Measurements from ENCODE around the gene FPR1. TPM values are rescaled to one million over a fixed set of nuclear protein-coding genes. Genes with fewer than 3 reads are reported as not detected.

Gene FPR1
- total and polyA plus RNA-seq, 2 of the 4 experiments (the other 2 are of a cell fraction): not detected

- no peaks in the 10 kb centered on the region for H3K36me3 ChIP-seq (ENCODE audit: control insufficient read depth, insufficient read depth, low read length)
- no peaks in the 10 kb centered on the region for H3K79me1 ChIP-seq (ENCODE audit: low read depth in 1 of 2, low read length in 2 of 2)
- no TSS peak for BruUV-seq (replicated peaks)
- H2BK120ac ChIP-seq (ENCODE audit: low read depth, low read length): no peak overlapping the region
- 92% methylated on average over 39 of the region's 74 CpGs; no CpG with 5 or more reads in 1 of the 2 experiments for WGBS, 2 experiments (ENCODE audit: extremely low coverage in 2 of 2, insufficient read length in 1 of 2)
- H3K4me1 ChIP-seq (ENCODE audit: control insufficient read depth, insufficient read depth, low read length): no peaks in the 10 kb centered on the region
- in situ Hi-C loops (cut with MboI; ENCODE audit: low sequenced_read_pairs): no loop called here
- H3K4me2 ChIP-seq (ENCODE audit: low read depth, low read length): no peak overlapping the region
- H2AK9ac ChIP-seq (replicated peaks; ENCODE audit: low read depth, low read length, poor library complexity): peak overlapping the region; percentile 52
- no peak overlapping the region for H3K56ac ChIP-seq (ENCODE audit: extremely low read depth, insufficient read depth, low read length)
- no peak overlapping the region for H2BK20ac ChIP-seq (ENCODE audit: low read depth, low read length)
- H3K23ac ChIP-seq (ENCODE audit: low read depth, low read length): no peak overlapping the region
- ChIA-PET POLR2A (ENCODE audit: unreplicated experiment) (no interaction called here), CTCF (no interaction called here)
- H3K9ac ChIP-seq (ENCODE audit: low read depth, low read length): no peak overlapping the region
- no peak overlapping the region for H3K4ac ChIP-seq (ENCODE audit: low read depth, low read length)
- no peak overlapping the region for H4K91ac ChIP-seq (ENCODE audit: insufficient read depth, low read depth, low read length)
- peak overlapping the region; percentile 49 for H2AFZ ChIP-seq (replicated peaks; ENCODE audit: low read length, poor library complexity)
- dilution Hi-C loops (cut with HindIII; ENCODE audit: low sequenced_read_pairs, unreplicated experiment): no loop called here
- H3K9me3 ChIP-seq (ENCODE audit: control insufficient read depth, insufficient read depth, low read length): peaks cover 2% of the 10 kb centered on the region; the same call in 1 of the 2 replicates
- no peak overlapping the region for H3K4me3 ChIP-seq (ENCODE audit: insufficient read depth, low read depth, low read length)
- ATAC-seq (ENCODE audit: low read depth) (no peak), DNase-seq (no peak)
- no peak overlapping the region for H2AK5ac ChIP-seq (ENCODE audit: low read depth, low read length)
- H3K9me1 ChIP-seq (ENCODE audit: insufficient read depth, low read length): 0 out of 2 replicates have a peak, but pooled peaks cover 4% of the 10 kb centered on the region
- intact Hi-C loops (cut with micrococcal nuclease): no loop called here
- no peak overlapping the region for H2BK5ac ChIP-seq (ENCODE audit: low read depth, low read length, poor library complexity, severe bottlenecking)
- H3K18ac ChIP-seq (ENCODE audit: low read depth, low read length): no peak overlapping the region
- peaks cover 4% of the 10 kb centered on the region; the same call in 1 of the 2 replicates for H4K20me1 ChIP-seq (ENCODE audit: insufficient read depth, low read length)
- no peak overlapping the region for H4K8ac ChIP-seq (ENCODE audit: low read depth in 2 of 2, low read length in 2 of 2)
- H3K27me3 ChIP-seq (ENCODE audit: control insufficient read depth, insufficient read depth, low read length): peaks cover 9% of the 10 kb centered on the region
- no peak overlapping the region for H2BK15ac ChIP-seq (ENCODE audit: low read depth, low read length)
- H4K5ac ChIP-seq (ENCODE audit: low read depth, low read length): no peak overlapping the region
- no peak overlapping the region for H3K27ac ChIP-seq (ENCODE audit: insufficient read depth, low read length)
- H3K14ac ChIP-seq (replicated peaks; ENCODE audit: low read depth, low read length): no peak overlapping the region
- TF ChIP-seq ELK1 (IDR thresholded peaks at IDR 0.05; ENCODE audit: borderline replicate concordance, low read depth, low read length) (no peak), RCOR1 (IDR thresholded peaks at IDR 0.05; ENCODE audit: insufficient replicate concordance, low read length) (no peak), CHD1 (IDR thresholded peaks at IDR 0.05; ENCODE audit: low read depth, low read length) (no peak), BHLHE40 (IDR thresholded peaks at IDR 0.05; ENCODE audit: low read depth, low read length) (no peak), NFE2L2 (IDR thresholded peaks at IDR 0.05; ENCODE audit: low read depth, low read length) (no peak), CTCF (conservative IDR thresholded peaks at IDR 0.05; ENCODE audit: low read depth, low read length) (no peak), RFX5 (IDR thresholded peaks at IDR 0.05; ENCODE audit: low read depth, low read length) (no peak), USF2 (IDR thresholded peaks at IDR 0.05; ENCODE audit: low read depth, low read length) (no peak), RAD21 (IDR thresholded peaks at IDR 0.05; ENCODE audit: low read length) (no peak), MXI1 (IDR thresholded peaks at IDR 0.05; ENCODE audit: borderline replicate concordance, low read depth, low read length) (no peak), SMC3 (IDR thresholded peaks at IDR 0.05; ENCODE audit: low read depth, low read length) (no peak), POLR2A (IDR thresholded peaks at IDR 0.05; ENCODE audit: low read depth, low read length) (no peak), MAFK (IDR thresholded peaks at IDR 0.05; ENCODE audit: low read depth, low read length) (no peak), CEBPB (IDR thresholded peaks at IDR 0.05; ENCODE audit: low read depth, low read length) (no peak)
Observed at GRCh38 chr19:51713319-51714285, 38.1 kb downstream of the FPR1 start.
